Neural progenitor cell (in vitro differentiated cells): ENCODE data around the gene MGA. TPM values are rescaled to one million over a fixed set of nuclear protein-coding genes. Genes with fewer than 3 reads are reported as not detected.

Experiments
- DNase-seq: peaks from one replicate; pipeline ENCODE4 v3.0.0-alpha.2; 2016; ENCODE audit warnings: low spot score
- H2AFZ ChIP-seq: fragments of 200-600 bp; sonication (generic); replicated peaks from 2 replicates; pipeline ENCODE4 v1.6.1; 2016; ENCODE audit warnings: antibody characterized with exemption
- H3F3A ChIP-seq: fragments of 200-600 bp; sonication (generic); 2 replicates; pipeline ENCODE4 v1.6.1; 2016; ENCODE audit warnings: antibody characterized with exemption, low read depth
- H3K27ac ChIP-seq: fragments of 200-600 bp; sonication (generic); 2 replicates; pipeline ENCODE4 v1.5.1; 2016; ENCODE audit warnings: mild to moderate bottlenecking
- H3K27me3 ChIP-seq: fragments of 200-600 bp; sonication (generic); 2 replicates; pipeline ENCODE4 v1.6.1; 2016; ENCODE audit warnings: mild to moderate bottlenecking, moderate library complexity
- H3K36me3 ChIP-seq: fragments of 200-600 bp; sonication (generic); 2 replicates; pipeline ENCODE4 v1.5.1; 2016
- H3K4me1 ChIP-seq: fragments of 200-600 bp; sonication (generic); 2 replicates; pipeline ENCODE4 v1.6.1; 2016; ENCODE audit warnings: mixed run types
- H3K4me2 ChIP-seq: fragments of 200-600 bp; sonication (generic); 2 replicates; pipeline ENCODE4 v1.6.1; 2016
- H3K4me3 ChIP-seq: fragments of 200-600 bp; sonication (generic); 2 replicates; pipeline ENCODE4 v1.5.1; 2016
- H3K79me2 ChIP-seq: fragments of 200-600 bp; sonication (generic); 2 replicates; pipeline ENCODE4 v1.6.1; 2016; ENCODE audit warnings: low read depth
- H3K9ac ChIP-seq: fragments of 200-600 bp; sonication (generic); 2 replicates; pipeline ENCODE4 v1.6.1; 2016
- H3K9me3 ChIP-seq: fragments of 200-600 bp; sonication (generic); 2 replicates; pipeline ENCODE4 v1.5.1; 2016; ENCODE audit warnings: low read depth
- H4K20me1 ChIP-seq: fragments of 200-600 bp; sonication (generic); 2 replicates; pipeline ENCODE4 v1.6.1; 2016; ENCODE audit warnings: low read depth
- H3K27ac Mint-ChIP-seq: 3 replicates; pipeline ENCODE4 v1.8.0; 2021; ENCODE audit warnings: mixed read lengths
- H3K27me3 Mint-ChIP-seq: 2 replicates; pipeline ENCODE4 v1.8.0; 2022; ENCODE audit warnings: low read depth, mild to moderate bottlenecking, inconsistent platforms, moderate library complexity, mixed read lengths; ENCODE audit not compliant: insufficient read depth
- H3K36me3 Mint-ChIP-seq: 3 replicates; pipeline ENCODE4 v1.8.0; 2021; ENCODE audit warnings: mixed read lengths
- H3K4me1 Mint-ChIP-seq: 3 replicates; pipeline ENCODE4 v1.8.0; 2021; ENCODE audit warnings: mixed read lengths
- H3K4me3 Mint-ChIP-seq: 3 replicates; pipeline ENCODE4 v1.8.0; 2021; ENCODE audit warnings: mild to moderate bottlenecking, moderate library complexity, mixed read lengths
- H3K9me3 Mint-ChIP-seq: 3 replicates; pipeline ENCODE4 v1.8.0; 2020; ENCODE audit warnings: mixed read lengths
- CTCF ChIP-seq: fragments of 200-600 bp; sonication (generic); IDR thresholded peaks from 2 replicates; pipeline ENCODE4 v1.5.1; 2017; ENCODE audit warnings: antibody characterized with exemption, mild to moderate bottlenecking
- EZH2 ChIP-seq: fragments of 200-600 bp; sonication (generic); IDR thresholded peaks from 2 replicates; pipeline ENCODE4 v1.6.1; 2017; ENCODE audit warnings: antibody characterized with exemption, mild to moderate bottlenecking, moderate library complexity
- EZH2phosphoT487 ChIP-seq: fragments of 200-600 bp; sonication (generic); IDR thresholded peaks from 2 replicates; pipeline ENCODE4 v1.6.1; 2017; ENCODE audit warnings: antibody characterized with exemption
- total RNA-seq: library from RNA; depleted of rRNA; stranded (reverse); fragments of >200 nt; gene quantifications from 2 replicates; pipeline ENCODE4 v1.2.3, GENCODE V29; 2015; ENCODE audit warnings: low replicate concordance

Gene MGA
- total RNA-seq, 1 donor from 2014 or later: 73.4 TPM

- Histone ChIP-seq H3K4me1 (no peaks in the 10 kb centered on the region), H3K36me3 (no peaks in the 10 kb centered on the region), H4K20me1 (peaks cover 55% of the 10 kb centered on the region), H3K9ac (no peak overlapping the region), H2AFZ (no peak overlapping the region), H3F3A (peaks cover 3% of the 10 kb centered on the region), H3K27me3 (no peaks in the 10 kb centered on the region), H3K4me3 (no peak overlapping the region), H3K9me3 (no peaks in the 10 kb centered on the region), H3K79me2 (peaks cover 100% of the 10 kb centered on the region), H3K27ac (no peak overlapping the region), H3K4me2 (no peak overlapping the region)
- TF ChIP-seq EZH2phosphoT487: no peak
- no peak for TF ChIP-seq EZH2
- no peak for TF ChIP-seq CTCF
- Mint-ChIP-seq H3K4me1 (peaks cover 3% of the 10 kb centered on the region), H3K27me3 (no peaks in the 10 kb centered on the region), H3K9me3 (no peaks in the 10 kb centered on the region), H3K27ac (no peak overlapping the region), H3K4me3 (no peak overlapping the region), H3K36me3 (peaks cover 11% of the 10 kb centered on the region)
- no peak for DNase-seq
Measured at GRCh38 chr15:41689083-41689482, 28.9 kb downstream of the MGA start.

- H3K27me3 Mint-ChIP-seq: peaks cover under 1% of the 10 kb centered on the region
- Histone ChIP-seq H3K27me3 (no peaks in the 10 kb centered on the region), H3K79me2 (peaks cover 100% of the 10 kb centered on the region), H3K4me2 (no peak overlapping the region), H3K4me3 (no peak overlapping the region), H3F3A (peaks cover 3% of the 10 kb centered on the region), H3K9ac (no peak overlapping the region), H3K9me3 (no peaks in the 10 kb centered on the region), H4K20me1 (peaks cover 56% of the 10 kb centered on the region), H3K27ac (no peak overlapping the region), H2AFZ (no peak overlapping the region), H3K36me3 (no peaks in the 10 kb centered on the region), H3K4me1 (no peaks in the 10 kb centered on the region)
- DNase-seq: no peak
- no peaks in the 10 kb centered on the region for H3K9me3 Mint-ChIP-seq
- H3K4me3 Mint-ChIP-seq: no peak overlapping the region
- H3K27ac Mint-ChIP-seq: no peak overlapping the region
- H3K4me1 Mint-ChIP-seq: peaks cover 3% of the 10 kb centered on the region
- peaks cover 11% of the 10 kb centered on the region for H3K36me3 Mint-ChIP-seq
- TF ChIP-seq EZH2 (no peak), CTCF (no peak), EZH2phosphoT487 (no peak)
Measured at GRCh38 chr15:41689834-41690233, 29.6 kb downstream of the MGA start.

- H3K4me1 Mint-ChIP-seq: peaks cover 3% of the 10 kb centered on the region
- peaks cover 61% of the 10 kb centered on the region for H4K20me1 ChIP-seq
Measured at GRCh38 chr15:41690636-41691035, 30.4 kb downstream of the MGA start.

More at GRCh38 chr15:41690636-41691035, 30.4 kb downstream of the MGA start:
- H3K9ac ChIP-seq: no peak overlapping the region
- H3K27me3 Mint-ChIP-seq: peaks cover 2% of the 10 kb centered on the region
- H3K4me2 ChIP-seq: no peak overlapping the region
- H3K79me2 ChIP-seq: peaks cover 100% of the 10 kb centered on the region
- no peak overlapping the region for H3K4me3 Mint-ChIP-seq
- H3K27ac Mint-ChIP-seq: no peak overlapping the region
- no peaks in the 10 kb centered on the region for H3K9me3 ChIP-seq
- H3F3A ChIP-seq: peaks cover 3% of the 10 kb centered on the region
- H3K4me1 ChIP-seq: no peaks in the 10 kb centered on the region
- no peaks in the 10 kb centered on the region for H3K9me3 Mint-ChIP-seq
- TF ChIP-seq EZH2: no peak
- TF ChIP-seq EZH2phosphoT487: no peak
- TF ChIP-seq CTCF: no peak
- peaks cover 10% of the 10 kb centered on the region for H3K36me3 Mint-ChIP-seq
- H3K27ac ChIP-seq: no peak overlapping the region
- no peaks in the 10 kb centered on the region for H3K36me3 ChIP-seq
- no peak overlapping the region for H3K4me3 ChIP-seq
- H2AFZ ChIP-seq: no peak overlapping the region
- no peaks in the 10 kb centered on the region for H3K27me3 ChIP-seq
- DNase-seq: no peak
